Activated CD4-positive, CD25-positive, alpha-beta regulatory T cell (primary cell): Measurements from ENCODE around the gene ZDHHC22.

Experiments
- DNase-seq, 4 experiments: peaks; one replicate each; lab custom pipeline; 2025; lab: John Stamatoyannopoulos, UW

The ZDHHC22 gene

GRCh38 chr14:77157740-77158139 is 16.1 kb upstream of the ZDHHC22 start:
- no peak for DNase-seq

- no peak for DNase-seq
Observed at GRCh38 chr14:77155083-77155482, 13.5 kb upstream of the ZDHHC22 start.

DNA sequence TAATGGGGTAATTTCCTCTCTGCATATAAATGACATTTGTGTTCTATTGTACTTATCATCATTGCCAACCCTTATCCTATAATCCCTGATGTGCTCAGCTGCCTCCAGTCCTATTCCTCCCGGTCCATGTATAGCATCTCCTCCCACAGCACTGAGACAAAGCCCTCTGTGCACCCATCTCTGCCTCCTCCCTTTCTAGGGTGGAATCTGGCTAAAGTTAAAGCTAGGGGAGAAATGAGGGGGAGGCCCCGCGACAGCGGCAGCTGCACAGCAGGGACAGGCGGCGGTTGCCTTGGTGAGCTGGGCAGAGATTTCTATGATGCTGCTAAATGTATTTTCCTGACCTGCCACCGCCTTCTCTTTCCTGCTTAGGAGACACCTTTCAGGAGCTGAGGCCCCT is 12.8 kb upstream of the ZDHHC22 start:
- no peak for DNase-seq

DNA sequence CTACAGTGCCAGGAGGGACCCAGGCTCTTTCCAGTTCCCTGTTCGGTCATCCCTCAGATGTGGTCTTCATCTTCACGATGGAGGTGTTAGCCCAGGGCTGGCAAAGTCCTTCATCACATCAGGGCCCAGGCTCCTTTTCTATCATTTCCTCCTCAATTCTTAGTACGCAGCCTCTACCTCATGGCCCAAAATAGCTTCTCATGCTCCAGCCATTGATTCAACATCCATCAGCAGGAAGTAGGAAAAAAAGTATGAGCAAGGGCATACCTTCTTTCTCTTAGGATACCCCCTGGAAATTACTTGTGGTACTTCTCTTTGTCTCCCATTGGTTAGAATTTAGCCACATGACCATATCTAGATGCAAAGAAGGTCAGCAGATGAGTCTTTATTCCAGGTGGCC is 12.2 kb upstream of the ZDHHC22 start:
- DNase-seq = no peak

GRCh38 chr14:77151918-77152588 is 10.5 kb upstream of the ZDHHC22 start:
- DNase-seq = no peak

DNA sequence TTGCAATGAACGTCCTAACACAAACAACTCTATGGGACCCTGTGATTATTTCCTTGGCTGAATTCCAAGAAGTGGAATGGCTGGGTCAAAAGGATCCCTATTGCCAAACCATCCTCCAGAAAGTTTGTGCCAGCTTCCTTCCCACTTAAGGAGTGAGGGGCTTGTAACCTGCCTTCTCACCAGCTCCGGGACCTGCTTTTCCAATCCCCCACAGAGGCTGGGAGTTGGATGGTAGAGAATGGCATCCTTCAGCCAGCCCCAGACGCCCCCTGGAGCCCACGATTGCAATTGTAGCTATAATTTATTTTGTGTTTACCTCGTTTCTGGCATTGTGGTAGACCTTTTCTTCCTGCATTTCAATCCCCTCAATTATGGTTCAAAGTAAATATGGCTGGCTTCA is 9.7 kb upstream of the ZDHHC22 start:
- DNase-seq = no peak

DNA sequence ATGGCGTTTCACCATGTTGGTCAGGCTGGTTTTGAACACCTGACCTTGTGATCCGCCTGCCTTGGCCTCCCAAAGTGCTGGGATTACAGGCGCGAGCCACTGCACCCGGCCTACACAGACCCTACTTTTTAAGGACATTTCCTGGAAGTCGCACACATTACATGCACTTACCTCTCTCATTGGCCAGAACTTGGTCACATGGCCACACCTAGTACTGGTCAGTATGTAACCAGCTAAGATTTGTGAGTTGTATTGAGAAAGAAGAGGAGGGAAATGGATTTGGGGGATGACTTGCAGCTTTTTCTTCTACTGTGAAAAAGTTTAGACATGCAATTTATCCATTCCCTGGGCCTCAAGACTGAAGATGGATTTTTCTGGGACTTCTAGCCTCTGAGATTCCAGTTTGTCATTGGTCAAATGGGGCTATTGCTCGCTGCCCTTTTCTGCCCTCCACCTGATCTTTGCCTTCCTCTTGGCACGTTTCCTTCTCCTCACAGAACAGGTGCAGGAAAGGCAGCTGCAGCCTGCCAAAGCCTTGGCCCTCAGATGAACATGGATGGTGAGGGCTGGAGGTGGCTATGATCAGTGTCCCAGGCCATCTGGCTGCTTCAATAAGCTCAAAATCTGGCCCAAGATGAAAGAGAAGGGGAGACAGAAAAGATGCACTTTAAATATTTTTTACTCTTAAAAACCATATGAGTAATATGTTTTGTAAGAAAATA is 7.1 kb upstream of the ZDHHC22 start:
- no peak for DNase-seq

- no peak for DNase-seq
Observed at GRCh38 chr14:77145975-77146740, 4.6 kb upstream of the ZDHHC22 start.

GRCh38 chr14:77144412-77145115 is 3.0 kb upstream of the ZDHHC22 start:
- no peak for DNase-seq

- DNase-seq = no peak
Observed at GRCh38 chr14:77143071-77143470, 1.5 kb upstream of the ZDHHC22 start.

DNA sequence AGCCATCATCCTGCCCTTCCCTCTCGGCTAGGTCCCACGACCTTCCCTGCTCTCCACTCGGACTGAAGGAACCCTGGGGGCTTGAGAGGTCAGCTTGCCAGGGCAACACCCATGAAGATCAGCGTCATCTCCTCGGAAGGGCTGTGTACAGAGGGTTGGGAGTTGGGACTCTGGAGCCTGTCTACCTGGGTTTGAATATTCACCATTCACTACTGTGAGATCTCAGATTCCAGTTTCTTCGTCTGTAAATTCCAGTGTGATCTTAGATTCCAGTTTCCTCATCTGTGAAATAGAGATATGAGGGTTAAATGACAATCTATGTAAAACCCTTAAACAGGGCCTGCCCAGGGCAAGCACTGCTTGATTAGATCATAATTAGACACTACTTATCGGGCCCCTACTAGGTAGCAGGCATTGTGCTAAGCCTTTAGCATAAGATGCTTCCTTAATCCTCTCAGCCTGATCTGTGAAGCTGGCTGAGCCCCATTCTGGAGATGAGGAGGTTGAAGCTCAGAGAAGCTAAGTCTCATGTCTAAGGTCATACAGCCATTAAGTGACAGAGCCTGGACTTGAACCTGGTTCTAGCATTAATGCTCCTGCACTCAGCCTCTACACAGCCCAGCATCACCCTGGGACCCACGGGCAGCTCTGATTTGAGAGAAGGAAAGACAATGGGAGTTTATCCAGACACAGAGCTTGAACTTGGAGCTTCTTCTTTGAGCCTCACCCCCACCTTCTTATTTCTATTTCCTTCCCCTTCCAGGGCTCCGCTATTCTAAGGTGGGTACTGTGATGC is 612 bp upstream of the ZDHHC22 start:
- DNase-seq = no peak

GRCh38 chr14:77140359-77141213 is 1.0 kb downstream of the ZDHHC22 start:
- no peak for DNase-seq

DNA sequence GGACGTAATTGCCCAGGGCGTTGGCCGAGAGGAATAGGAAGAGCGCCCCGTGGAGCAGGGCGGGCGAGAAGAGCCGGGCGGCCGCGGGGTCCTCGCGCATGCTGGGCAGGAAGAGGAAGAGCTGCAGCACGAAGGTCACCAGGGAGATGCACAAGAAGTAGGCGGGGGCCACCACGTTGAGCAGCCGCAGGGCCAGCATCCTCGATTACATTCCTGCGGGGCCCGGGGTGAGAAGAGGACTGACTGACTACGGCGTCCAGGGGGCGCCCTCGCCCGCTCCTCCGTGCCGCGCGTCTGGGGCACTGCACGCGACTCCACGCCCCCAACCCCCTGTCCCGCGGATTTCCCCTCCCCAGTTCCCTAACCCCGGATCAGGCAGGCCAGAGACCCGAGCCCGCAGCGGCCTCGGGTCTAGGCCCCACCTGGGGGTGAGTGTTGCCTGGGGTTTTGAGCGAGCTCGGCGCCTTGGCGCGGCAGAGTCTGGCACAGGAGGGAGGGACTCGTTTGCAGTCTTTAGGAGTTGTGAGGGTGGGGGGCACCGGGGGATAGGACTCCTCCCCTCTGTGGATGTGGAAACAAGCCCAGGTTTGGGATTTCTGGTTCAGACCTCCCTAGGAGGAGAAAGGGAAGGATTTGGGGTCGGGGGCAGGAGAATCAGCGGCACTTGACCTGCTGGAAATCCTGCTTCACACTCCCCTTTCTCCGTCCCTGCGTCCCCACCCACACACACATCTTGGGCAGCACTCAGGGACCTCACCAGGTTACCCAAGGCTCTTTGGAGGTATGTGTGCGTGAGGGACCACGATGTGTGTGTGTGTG is 1.8 kb downstream of the ZDHHC22 start:
- DNase-seq = peak in 2 of 4 experiments; percentile 15 to 16

DNA sequence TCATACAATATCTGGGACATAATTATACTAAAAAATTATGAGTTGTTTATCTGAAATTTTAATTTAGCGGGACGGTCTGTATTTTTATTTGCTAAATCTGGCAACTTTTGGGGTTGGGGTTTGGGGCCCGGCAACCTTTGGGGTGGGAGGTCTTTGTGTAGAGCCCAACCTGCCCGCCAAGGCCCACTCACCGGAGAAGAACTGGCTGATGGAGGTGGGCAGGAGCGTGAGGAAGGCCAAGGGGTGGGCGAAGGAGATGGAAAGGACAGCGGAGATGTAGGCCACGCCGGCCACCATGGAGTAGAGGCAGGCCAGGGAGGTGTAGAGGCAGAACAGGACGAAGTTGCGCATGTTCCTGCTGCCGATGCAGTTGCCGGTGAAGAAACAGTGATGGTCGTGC is 2.6 kb downstream of the ZDHHC22 start:
- no peak for DNase-seq

GRCh38 chr14:77133720-77134338 is 7.8 kb downstream of the ZDHHC22 start:
- DNase-seq = no peak

DNA sequence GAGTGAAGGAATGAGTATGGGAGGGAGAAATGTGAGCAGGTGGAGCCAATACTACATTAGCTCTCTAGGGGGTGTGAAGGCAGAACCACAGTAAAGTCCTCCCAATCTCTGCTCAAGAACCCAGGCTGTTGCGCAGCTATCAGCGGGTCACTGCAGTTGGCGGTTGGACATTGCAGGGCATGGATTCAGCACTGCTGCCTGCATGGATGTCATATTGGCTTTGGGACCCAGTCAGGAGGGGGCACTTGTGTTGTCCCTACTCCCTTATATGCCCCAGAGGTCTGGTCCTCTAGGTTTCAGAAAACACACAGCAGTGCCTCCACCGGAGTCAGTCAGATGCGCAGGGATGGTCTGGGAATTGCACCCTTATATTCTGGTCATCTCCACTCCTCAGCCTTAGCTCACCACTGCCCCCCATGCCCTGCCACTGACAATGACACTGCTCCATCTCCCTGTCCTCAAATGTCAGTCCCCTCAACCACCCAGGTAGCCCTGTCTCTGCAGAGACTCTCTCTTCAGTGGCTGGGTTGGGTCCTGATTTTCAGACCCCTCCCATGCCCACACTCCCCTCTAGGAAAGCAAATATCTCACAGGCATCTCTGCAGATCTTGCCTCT is 9.6 kb downstream of the ZDHHC22 start:
- DNase-seq = no peak

DNA sequence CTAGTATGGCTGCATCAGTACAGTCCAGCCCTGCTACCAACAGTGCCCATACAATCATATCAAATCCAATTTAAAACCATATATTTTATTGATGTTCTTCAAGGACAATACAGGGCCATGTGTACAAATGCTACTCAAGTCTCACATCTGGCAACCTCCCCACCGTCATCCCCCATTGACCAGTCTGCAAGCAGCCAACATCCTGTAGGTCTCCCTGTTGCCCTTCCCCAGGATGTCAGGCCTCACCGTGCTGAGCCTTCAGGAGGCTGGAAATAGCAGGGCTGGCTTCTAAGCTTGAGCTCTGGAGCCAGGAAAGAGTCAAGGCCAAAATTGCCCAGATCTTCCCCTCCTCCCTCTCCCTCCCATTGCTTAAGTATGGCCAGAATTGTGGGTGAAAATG is 10.4 kb downstream of the ZDHHC22 start:
- DNase-seq = no peak

GRCh38 chr14:77130386-77130785 is 11.2 kb downstream of the ZDHHC22 start:
- no peak for DNase-seq

GRCh38 chr14:77128414-77128891 is 13.1 kb downstream of the ZDHHC22 start:
- DNase-seq = no peak
